Heart left ventricle (tissue), 16 donors: ENCODE data around the gene KCNJ5. TPM values are rescaled to one million over a fixed set of nuclear protein-coding genes. Genes with fewer than 3 reads are reported as not detected.
A peak's percentile ranks its signal among the peaks of the same experiment; 100 is the strongest.

Experiments used
- ATAC-seq, 4 donors: fragments of 200-7000 bp; cut with Tn5 transposase; one replicate each; pipeline ENCODE4 v1.9.1; 2020 to 2022; ENCODE audit warnings: moderate library complexity in 4 of 4, mild to moderate bottlenecking in 3 of 4, moderate number of reproducible peaks in 1 of 4
- DNase-seq, 5 donors: peaks; one replicate each; pipeline ENCODE4 v3.0.0-alpha.2; 2020
- H3K27ac ChIP-seq, 12 donors: fragments of 200-600 bp; sonication (generic) in 4 of 12; one replicate each; pipeline versions ENCODE4 v1.5.0 to v1.8.0; 2016 to 2022; ENCODE audit warnings: mild to moderate bottlenecking in 2 of 12
- H3K27me3 ChIP-seq, 9 donors: fragments of 200-600 bp; sonication (generic) in 2 of 9; one replicate each; pipeline versions ENCODE4 v1.5.1 to v1.8.0; 2016 to 2022; ENCODE audit warnings: mild to moderate bottlenecking in 3 of 9
- H3K36me3 ChIP-seq, 9 donors: fragments of 200-600 bp; sonication (generic) in 2 of 9; one replicate each; pipeline versions ENCODE4 v1.5.0 to v1.8.0; 2018 to 2022; ENCODE audit warnings: mild to moderate bottlenecking in 2 of 9
- H3K4me1 ChIP-seq, 12 donors: fragments of 200-600 bp; sonication (generic) in 4 of 12; one replicate each; pipeline versions ENCODE4 v1.5.0 to v1.8.0; 2016 to 2022; ENCODE audit warnings: mild to moderate bottlenecking in 3 of 12
- H3K4me3 ChIP-seq, 12 donors: fragments of 200-600 bp; sonication (generic) in 4 of 12; one replicate each; pipeline versions ENCODE4 v1.5.0 to v1.8.0; 2017 to 2022; ENCODE audit warnings: mild to moderate bottlenecking in 9 of 12, moderate library complexity in 4 of 12
- H3K9me3 ChIP-seq, 12 donors: fragments of 200-600 bp; sonication (generic) in 4 of 12; one replicate each; pipeline versions ENCODE4 v1.5.0 to v1.8.0; 2016 to 2022; ENCODE audit warnings: mild to moderate bottlenecking in 1 of 12
- CTCF ChIP-seq, 12 donors: fragments of 200-600 bp; sonication (generic) in 4 of 12; IDR thresholded peaks; one replicate each; pipeline versions ENCODE4 v1.5.0 to v1.8.0; 2018 to 2022; ENCODE audit warnings: antibody characterized with exemption in 12 of 12, mild to moderate bottlenecking in 5 of 12
- POLR2A ChIP-seq, 2 donors: fragments of 450-650 bp; IDR thresholded peaks; one replicate each; pipeline ENCODE4 v1.6.1; 2017; ENCODE audit warnings: antibody characterized with exemption in 2 of 2, mild to moderate bottlenecking in 2 of 2, moderate library complexity in 2 of 2
- WGBS, 4 donors: extraction: QIAGEN DNeasy Blood & Tissue Kit in 2 of 4; methylation state at CpG; one replicate each; pipeline versions ENCODE4 v1.1.5 to v1.1.7; 2013 to 2018; 5-methylcytosine and 5-hydroxymethylcytosine counted together
- intact Hi-C, 10 donors: fragments of 100-400 bp; cut with DNase I; formaldehyde crosslinking; loops; one replicate each; pipeline versions ENCODE4 v1.11.1 to v1.14.2; 2022
- polyA plus RNA-seq, 2 donors: library from polyadenylated mRNA; stranded (reverse); fragments of 200-250 nt; gene quantifications; one replicate each; pipeline ENCODE4 v1.2.3, GENCODE V29; 2013
- total RNA-seq, 9 donors: library from RNA; depleted of rRNA in 2 of 9; stranded (reverse); fragments of >200 nt in 2 of 9; fragmentation: NEBNext Ultra II Directional in 3 of 9; extraction: Animal tissue kit (Norgen Biotek cat#: 25700) in 3 of 9; gene quantifications; one replicate each; pipeline versions ENCODE4 v1.1.0 to v1.2.4, GENCODE V29; 2016 to 2023
- donor health status: ischemic (EF 13 %, LVEDD 7.1; RV severe dilation, severe dysfunction).
- donor health status: healthy with polysubstance abuse.
- donor health status: DM: no; HTN: yes; CAD: no.
- donor health status: DM: no; HTN: no; CAD: no.
- donor health status: ischemic (EF 25% LVEDD 6.9; RV normal size, moderate dysfunction).
- donor health status: ischemic (EF 25% LVEDD 5.7; RV mildly dilated, moderate dysfunction).
- donor health status: healthy.
- donor health status: DM: yes; HTN: yes; CAD: no.
- donor health status: ischemic (EF 35%, LVEDD 5.7; RV mildly dilated, moderate dysfunction).
- donor health status: nonischemic (EF 11% LVEDD 7.7; RV severe dilation, severe dysfunction).
- donor health status: DM: yes; HTN: yes; CAD: no.
- donor health status: PGD.
- donor health status: ischemic (EF 29% LVEDD 5.4; RV normal size, mild dysfunction).
- donor health status: nonischemic (EF 23%, LVEDD 6.1; RV moderate dilation, normal function).

The KCNJ5 gene
- total and polyA plus RNA-seq, 11 donors = 1.4 to 29.4 (median 6.0) TPM

GRCh38 chr11:128859563-128860441 lies 31.4 kb upstream of the KCNJ5 start:
- Histone ChIP-seq H3K9me3 (no peaks in the 10 kb centered on the region), H3K4me1 (peaks cover 0 to 13% (median 7%) of the 10 kb centered on the region in 12 donors), H3K4me3 (no peak overlapping the region), H3K36me3 (no peaks in the 10 kb centered on the region), H3K27ac (peak overlapping the region in 3 of 12 donors; percentile 4 to 33 (median 30)), H3K27me3 (no peaks in the 10 kb centered on the region)
- DNase-seq (peak; percentile 61 to 86 (median 76)), ATAC-seq (peak in 3 of 4 donors; percentile 80 to 93 (median 89))
- TF ChIP-seq POLR2A (IDR thresholded peaks at IDR 0.05) (no peak), CTCF (IDR thresholded peaks at IDR 0.05) (peak; percentile 84 to 99 (median 96))
- intact Hi-C loops = loop anchor here in 6 of 10 donors (5.0 to 10.0 kb wide), 5 partner anchors 688 to 828 kb away; no protein-coding TSS in a partner anchor
- 24 to 36% (median 30%) methylated on average over 33 of the region's 33 CpGs for WGBS, 4 donors

- TF ChIP-seq POLR2A (IDR thresholded peaks at IDR 0.05) (no peak), CTCF (IDR thresholded peaks at IDR 0.05) (no peak)
- Histone ChIP-seq H3K36me3 (no peaks in the 10 kb centered on the region), H3K27me3 (no peaks in the 10 kb centered on the region), H3K27ac (no peak overlapping the region), H3K4me1 (peaks cover 0 to 13% (median 7%) of the 10 kb centered on the region in 12 donors), H3K4me3 (no peak overlapping the region), H3K9me3 (no peaks in the 10 kb centered on the region)
- WGBS, 4 donors = 95 to 98% (median 95%) methylated on average over 10 to 16 of the region's 16 CpGs
- ATAC-seq = no peak
- intact Hi-C loops = loop anchor here in 2 of 10 donors (10.0 kb wide), 2 partner anchors 806 to 826 kb away; no protein-coding TSS in a partner anchor
- DNase-seq = no peak
Measured at GRCh38 chr11:128860571-128861361, 30.4 kb upstream of the KCNJ5 start.

GRCh38 chr11:128862406-128862805 lies 28.8 kb upstream of the KCNJ5 start:
- Histone ChIP-seq H3K36me3 (no peaks in the 10 kb centered on the region), H3K27ac (no peak overlapping the region), H3K4me1 (peaks cover 0 to 13% (median 7%) of the 10 kb centered on the region in 12 donors), H3K4me3 (no peak overlapping the region), H3K9me3 (no peaks in the 10 kb centered on the region), H3K27me3 (no peaks in the 10 kb centered on the region)
- no peak for DNase-seq
- no peak for ATAC-seq
- intact Hi-C loops = loop anchor here in 2 of 10 donors (10.0 kb wide), 2 partner anchors 808 to 828 kb away; no protein-coding TSS in a partner anchor
- TF ChIP-seq CTCF (IDR thresholded peaks at IDR 0.05) (no peak), POLR2A (IDR thresholded peaks at IDR 0.05) (no peak)
- WGBS, 4 donors = 89 to 96% (median 94%) methylated on average over 8 to 9 of the region's 9 CpGs
